GM21381 (cell line): ENCODE results near the gene CCDC43.
"Not testable (repeated sequence)": the region's sequence is repeated elsewhere in the genome, so short reads cannot be mapped to it uniquely, and the experiment has no call there.

Experiments
- ATAC-seq: cut with Tn5 transposase; IDR thresholded peaks from one replicate; pipeline ENCODE4 v1.9.1; 2021; ENCODE audit warnings: mild to moderate bottlenecking, moderate library complexity; ENCODE audit not compliant: unreplicated experiment

The CCDC43 gene, protein sequence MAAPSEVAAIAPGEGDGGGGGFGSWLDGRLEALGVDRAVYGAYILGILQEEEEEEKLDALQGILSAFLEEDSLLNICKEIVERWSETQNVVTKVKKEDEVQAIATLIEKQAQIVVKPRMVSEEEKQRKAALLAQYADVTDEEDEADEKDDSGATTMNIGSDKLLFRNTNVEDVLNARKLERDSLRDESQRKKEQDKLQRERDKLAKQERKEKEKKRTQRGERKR

DNA sequence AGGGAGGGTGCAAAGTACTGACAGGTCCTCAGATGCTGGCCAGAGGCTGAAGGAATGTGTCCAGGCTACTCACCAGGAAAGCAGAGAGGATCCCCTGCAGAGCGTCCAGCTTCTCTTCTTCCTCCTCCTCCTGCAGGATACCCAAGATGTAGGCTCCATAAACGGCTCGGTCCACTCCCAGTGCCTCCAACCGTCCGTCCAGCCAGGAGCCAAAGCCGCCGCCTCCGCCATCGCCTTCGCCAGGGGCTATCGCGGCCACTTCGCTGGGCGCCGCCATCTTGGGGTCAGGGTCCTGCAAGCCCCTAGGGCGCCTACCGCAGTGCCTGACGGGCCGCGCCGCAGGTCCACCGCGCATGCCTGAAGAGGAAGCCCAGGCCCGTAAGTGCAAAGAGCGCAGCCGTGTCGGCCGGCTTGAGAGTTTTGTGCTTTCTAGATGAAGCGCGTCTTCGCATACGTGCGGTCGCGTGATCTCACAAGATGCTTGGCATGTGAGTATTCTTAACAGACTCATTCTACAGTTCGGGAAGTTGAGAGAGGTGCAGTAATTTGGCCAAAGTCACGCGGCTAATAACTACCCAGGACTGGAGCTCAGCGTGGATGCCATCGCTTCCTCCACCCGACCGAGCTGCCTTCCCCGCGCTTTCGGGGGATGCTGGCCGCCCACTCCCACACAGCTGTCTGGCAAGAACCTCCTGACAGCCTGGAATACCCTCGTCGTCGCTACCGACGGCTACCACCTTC lies at the start of gene CCDC43:
CCDC43 (minus strand) TSS at position 300 of the 741 bp plus-strand sequence; CDS start at position 277, 23 bp downstream.
- ATAC-seq, result peak; percentile 92

DNA sequence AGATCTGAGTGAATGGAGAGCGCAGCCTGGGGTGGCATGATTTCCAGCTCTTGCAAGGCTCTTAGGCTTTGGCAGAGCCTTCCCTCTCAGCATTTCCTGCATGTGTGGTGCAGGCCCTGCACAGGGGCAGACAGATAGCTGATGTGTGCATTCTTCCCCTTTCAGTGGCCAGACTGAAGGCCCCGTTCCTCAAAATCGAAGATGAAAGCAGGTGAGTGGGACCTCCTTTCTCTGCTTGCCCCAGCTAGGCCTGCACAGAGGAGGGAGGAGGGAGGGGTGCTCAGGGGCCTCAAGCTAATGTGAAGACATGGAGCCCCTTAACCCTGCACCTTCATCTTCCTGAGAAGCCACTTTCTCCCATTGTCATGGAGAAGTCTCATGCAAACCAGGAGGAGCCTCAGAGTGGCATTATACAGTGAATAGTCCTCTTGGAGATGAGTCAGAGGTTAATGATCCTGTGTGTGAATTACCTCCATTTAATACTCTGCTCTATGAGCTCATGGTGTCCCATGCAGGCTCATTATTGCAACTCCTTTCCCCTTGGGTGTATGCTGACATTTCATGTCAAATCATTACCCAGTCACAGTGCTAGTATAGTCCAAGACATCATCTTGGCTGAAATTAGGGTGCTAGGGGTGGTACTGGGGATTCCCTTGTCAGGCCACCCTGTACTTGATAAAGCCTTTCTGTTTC lies 48.8 kb upstream of the CCDC43 start:
- no peak for ATAC-seq

DNA sequence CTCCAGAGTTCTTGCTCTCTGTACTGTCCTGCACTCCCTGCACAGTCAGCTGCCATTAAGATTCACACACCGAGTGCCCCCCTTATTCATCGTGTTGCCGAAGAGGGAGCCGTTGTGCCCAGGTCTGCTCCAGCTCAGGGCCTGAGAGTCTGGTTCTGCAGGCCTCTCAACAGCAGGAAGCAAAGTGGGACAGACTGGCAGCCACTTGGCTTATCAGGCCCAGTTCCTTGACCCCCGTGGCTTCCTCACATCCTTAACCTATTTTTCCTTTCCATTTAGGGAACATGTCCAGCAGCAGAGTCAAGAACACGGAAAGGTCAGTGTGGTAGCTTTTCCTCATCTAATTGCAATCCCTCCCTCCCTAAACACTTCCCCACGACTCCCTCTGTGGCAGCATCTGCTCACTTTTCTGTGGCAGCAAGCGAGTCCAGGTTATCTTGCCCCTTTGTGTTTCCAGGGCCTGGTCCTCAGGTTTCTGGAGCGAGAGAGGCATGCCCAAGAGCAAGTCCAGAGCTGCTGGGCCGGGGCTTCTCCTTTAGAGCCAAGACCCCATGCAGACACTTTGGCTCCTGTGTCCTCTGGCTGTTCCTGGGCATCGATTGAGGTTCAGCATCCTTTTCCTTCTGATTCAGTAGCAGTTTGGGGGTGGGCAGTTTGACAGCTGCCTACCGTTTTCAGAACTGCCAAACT lies 47.1 kb upstream of the CCDC43 start:
- no peak for ATAC-seq

DNA sequence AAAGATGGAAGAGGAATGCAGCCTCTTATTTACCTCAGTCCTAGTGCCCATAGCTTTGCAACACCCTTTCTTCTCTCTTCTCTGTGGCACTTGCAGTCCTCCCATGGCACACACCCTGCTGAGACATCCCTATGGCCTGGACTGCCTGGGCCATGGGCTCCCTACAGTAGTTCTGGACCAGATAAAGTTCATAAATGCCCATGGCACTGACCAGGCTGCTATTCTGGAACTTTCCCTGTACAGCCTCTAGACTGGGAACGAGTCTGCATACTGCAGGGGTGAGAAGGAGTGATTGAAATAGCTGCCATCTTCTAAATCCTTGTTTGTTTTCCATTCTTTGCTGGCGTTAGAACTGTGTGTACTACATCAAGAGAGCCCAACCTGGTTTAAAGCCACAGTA lies 44.7 kb upstream of the CCDC43 start:
- no peak for ATAC-seq

DNA sequence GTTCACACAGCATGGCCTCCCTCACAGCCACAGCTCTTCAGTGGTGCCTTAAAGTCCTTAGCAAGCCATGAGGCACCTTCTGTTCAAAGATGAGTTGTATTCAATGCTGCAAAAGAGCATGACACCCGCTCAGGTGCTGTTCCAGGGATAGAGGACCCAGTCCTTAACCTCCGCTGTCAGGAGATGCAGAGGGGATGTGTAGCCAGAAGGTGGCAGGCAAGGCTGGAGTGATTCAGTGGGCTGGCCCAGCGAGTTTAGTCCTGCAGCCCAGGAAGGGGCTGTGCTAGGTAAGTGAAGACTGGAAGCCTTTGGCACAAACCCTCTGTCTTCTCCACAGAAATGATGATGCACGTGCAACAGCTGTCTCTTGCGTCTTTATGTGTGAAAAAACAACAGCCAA lies 44.2 kb upstream of the CCDC43 start:
- no peak for ATAC-seq

DNA sequence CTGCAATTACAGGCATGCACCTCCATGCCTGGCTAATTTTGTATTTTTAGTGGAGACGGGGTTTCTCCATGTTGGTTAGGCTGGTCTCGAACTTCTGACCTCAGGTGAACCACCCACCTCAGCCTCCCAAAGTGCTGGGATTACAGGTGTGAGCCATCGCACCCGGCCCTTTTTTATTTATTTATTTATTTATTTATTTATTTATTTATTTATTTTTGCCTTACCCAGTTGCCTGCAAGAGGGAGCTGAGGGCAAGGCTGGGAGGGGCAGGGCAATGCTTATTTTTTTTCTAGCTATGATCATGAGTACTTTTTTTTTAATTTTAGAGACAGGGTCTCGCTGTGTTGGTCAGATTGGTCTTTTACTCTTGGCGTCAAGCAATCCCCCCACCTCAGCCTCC lies 36.5 kb upstream of the CCDC43 start:
- not testable (repeated sequence) for ATAC-seq

DNA sequence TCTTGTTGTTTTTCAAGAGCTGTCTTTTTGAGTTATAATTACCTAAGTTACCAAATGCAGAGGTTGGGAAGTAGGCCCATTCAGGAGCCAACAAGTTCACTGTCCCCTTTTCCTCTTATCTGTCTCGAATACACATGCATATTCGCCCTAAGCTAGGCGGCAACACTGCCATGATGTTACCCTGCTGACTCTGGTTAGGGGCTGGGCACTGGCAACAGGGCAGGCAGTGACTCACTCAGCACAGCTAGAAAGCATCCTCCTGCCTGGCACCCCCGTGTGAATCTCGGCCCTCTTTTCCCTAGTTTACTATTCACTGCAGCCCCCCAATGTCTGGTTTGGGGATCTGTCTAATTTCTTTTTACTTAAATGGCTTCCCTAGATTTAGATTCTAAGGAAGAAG lies 32.7 kb upstream of the CCDC43 start:
- no peak for ATAC-seq

DNA sequence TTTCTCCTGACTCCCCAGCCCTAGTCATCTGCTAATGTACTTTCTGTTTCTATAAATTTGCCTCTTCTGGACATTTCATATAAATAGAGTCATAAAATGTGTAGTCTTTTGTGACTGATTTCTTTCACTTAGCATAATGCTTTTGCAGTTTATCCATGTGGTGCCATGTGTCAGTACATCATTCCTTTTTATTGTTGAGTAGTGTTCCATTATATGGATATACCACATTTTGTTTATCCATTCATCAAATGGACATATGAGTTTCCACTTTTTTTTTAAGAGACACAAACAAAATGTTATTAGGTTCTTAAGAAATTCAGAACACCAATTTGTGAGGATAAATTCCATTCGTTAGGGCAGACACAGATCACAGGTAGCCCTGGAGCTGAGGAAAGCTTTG lies 29.9 kb upstream of the CCDC43 start:
- no peak for ATAC-seq

DNA sequence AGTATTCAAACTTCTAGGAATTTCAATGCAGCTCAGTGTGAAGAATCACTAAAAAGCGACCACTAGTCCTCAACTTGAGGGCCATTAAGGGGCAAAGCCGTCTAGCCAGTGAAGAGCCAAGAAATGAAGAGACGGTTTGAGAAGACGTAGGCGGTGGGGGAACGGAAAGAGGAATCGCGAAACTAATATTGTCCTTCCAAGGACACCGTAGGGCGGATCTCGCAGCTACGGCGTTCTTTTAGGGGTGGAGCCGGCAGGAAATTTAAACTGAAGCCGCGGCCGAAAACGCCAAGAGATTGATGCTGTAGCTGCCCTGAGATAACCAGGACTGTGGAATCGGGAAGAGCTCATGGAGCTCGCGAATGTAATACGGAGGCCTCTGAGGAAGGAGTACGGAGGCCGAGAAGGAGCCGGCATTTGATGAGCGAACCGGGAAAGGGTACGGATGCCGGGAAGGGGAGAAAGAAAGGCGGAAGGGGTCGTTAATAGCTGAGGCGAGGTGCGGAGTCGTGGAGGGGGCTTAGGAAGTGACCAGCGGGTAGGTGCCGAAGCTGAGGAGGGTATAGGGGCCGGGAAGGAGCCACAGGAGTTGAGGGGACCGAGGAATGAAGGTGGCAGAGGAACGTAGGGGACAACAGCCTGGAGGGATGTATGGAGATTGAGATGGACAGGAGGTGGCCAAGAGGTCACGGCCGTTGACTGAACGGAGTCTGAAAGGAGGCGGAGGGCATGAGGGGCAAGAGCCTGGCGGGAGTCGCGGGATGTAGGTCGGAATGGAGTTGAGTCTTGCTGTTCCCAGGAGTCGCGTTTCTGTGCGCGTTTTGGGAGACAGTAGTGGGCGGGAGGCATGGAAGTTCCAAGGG lies 19.1 kb upstream of the CCDC43 start, which contains the start of gene DBF4B:
DBF4B (plus strand) TSS at position 265 of the 863 bp plus-strand sequence; CDS start at position 421, 156 bp downstream.
- peak; percentile 77 for ATAC-seq

DNA sequence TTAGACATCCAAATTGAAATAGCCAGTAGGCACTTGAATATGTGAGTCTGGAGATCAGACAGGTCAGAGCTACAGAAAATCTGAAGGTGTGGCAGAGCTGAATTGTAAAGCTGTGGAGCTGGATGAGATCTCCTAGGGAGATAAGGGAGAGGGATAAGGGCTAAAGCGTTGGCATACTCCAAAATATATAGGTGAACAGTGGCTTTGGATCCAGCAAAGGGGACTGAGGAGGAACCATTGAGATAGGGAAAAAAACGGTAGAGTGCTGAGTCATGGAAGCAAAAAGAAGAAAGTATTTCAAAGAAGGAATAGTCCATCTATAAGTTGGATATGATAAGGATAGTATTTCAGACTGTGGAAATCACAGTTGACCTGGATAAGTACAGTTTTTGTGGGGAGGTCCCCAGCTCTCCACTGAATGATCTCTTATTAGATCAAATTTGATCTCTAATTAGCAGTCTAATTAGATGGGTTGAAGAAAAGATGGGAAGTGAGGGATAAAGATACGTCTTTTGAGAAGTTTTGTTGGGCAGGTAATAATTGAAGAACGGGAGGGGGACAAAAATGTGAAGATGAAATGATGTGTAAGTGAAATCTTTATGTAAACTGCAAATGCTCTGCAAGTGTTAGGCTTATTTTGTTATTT lies 18.3 kb upstream of the CCDC43 start:
- ATAC-seq, result no peak

DNA sequence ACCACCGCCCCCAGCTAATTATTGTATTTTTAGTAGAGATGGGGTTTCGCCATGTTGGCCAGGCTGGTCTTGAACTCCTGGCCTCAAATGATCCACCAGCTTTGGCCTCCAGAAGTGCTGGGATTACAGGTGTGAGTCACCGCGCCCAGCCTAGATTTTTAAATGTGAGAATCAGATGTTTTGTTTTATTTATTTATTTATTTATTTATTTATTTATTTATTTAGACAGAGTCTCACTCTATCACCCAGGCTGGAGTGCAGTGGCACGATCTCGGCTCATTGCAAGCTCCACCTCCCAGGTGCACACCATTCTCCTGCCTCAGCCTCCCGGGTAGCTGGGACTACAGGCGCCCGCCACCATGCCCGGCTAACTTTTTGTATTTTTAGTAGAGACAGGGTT lies 10.7 kb upstream of the CCDC43 start:
- ATAC-seq, result not testable (repeated sequence)

DNA sequence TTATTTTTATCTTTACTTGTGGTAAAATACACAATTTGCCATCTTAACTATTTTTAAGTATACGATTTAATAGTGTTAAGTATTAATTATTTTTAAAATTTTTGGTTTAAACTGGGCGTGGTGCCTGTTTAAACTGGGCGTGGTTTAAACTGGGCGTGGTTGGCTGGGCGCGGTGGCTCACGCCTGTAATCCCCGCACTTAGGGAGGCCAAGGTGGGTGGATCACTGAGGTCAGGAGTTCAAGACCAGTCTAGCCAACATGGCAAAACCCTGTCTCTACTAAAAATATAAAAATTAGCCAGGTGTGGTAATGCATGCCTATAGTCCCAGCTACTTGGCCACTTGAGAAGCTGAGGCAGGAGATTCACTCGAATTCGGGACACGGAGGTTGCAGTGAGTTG lies 4.0 kb upstream of the CCDC43 start:
- ATAC-seq, result no peak

DNA sequence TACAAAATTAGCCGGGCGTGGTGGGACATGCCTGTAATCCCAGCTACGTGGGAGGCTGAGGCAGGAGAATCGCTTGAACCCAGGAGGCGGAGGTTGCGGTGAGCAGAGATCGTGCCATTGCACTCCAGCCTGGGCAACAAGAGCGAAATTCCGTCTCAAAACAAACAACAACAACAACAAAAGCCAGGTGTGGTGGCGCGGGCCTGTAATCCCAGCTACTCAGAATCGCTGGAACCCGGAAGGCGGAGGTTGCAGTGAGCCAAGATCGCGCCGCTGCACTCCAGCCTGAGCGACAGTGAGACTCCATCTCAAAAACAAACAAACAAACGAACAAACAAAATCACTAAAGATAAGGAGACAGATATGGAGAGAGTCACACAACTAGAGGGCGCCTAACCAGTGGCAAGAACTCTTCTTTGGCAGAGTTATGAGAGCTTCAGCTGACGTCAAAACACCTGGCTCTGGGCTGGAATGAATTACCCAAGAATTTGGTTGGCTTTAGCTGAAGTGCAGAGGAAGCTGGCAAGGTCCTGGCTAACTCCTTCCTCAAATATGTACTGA lies 1.2 kb upstream of the CCDC43 start:
- ATAC-seq, result not testable (repeated sequence)

DNA sequence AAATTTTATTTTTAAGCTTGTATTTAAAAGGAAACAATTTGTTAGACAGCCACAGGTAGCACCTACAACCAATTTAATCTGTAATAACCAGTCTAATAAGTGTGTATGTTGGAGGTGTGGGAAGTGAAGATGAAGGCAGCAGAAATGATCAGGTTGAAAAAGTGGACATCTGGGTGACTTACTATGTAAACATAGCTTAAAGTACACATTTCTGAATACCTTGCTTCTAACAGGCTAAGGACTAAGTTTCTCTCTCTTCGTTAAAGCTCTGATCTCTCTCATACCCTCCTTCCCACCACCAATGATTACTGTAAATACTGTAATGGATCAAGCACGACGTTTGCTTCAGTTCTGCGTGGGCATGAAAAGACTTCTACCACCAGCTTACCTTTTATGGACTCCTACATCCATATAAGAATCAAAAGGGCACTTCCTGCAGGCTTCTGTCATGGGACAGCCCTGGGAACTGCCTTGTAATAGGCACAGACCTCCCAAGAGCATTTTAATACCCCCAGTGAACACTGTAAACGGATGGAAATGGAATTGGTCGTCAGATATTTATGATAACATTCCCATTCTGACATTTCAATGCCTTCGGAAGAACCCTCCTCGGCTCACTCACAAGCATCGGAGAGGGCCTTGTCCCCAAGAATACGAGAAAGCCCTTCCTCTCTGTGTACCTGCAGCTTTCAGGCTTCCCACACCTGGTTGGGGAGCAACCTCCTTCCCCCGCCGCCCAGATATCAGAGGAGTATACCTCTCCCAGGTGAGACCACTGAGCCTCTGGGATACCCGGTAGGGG lies 700 bp downstream of the CCDC43 start:
- ATAC-seq, result no peak

DNA sequence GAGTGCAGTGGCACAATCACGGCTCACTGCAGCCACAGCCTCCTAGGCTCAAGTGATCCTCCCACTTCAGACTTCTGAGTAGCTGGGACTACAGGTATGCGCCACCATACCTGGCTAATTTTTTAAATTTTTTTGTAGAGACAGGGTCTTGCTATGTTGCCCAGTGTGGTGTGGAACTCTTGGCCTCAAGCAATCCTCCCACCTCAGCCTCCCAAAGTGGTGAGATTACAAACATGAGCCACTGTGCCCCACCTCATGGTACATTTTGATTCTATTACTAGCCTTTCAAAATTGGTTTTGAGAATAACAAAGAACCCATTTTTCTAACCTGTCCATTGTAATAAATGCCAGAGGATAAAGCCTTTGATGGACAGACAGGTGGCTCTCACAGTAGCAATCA lies 1.4 kb downstream of the CCDC43 start:
- ATAC-seq, result no peak

DNA sequence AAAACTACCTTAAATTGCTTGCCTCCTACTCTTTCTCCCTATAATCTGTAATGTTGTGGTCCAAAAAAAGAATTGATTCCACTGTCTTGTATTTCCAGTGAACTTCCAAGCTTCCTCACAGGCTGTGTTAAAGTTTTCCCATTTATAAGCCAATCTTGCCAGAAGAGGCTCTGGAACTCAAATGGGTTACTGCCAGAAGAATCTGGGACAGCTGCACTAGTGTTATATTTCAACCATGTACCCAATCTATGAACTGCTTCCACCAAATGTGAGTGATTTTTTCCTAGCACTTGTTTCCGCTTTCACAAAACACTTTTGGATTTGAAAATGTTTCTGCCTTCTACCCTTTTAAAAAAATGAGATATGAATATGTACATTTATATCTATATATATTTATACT lies 1.8 kb downstream of the CCDC43 start:
- ATAC-seq, result no peak

DNA sequence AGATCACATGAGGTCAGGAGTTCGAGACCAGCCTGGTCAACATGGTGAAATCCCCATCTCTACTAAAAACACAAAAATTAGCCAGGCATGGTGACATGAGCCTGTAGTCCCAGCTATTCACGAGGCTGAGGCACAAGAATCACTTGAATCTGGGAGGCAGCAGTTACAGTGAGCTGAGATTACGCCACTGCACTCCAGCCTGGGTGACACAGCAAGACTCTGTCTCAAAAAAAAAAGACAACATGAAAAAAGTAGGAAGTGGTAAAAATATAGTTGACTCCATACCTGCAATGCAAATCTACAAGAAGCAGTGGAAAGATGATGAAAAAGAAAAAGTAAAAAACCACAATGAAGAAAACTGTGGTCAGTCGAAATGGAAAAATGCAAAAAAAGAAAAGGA lies 6.3 kb downstream of the CCDC43 start:
- not testable (repeated sequence) for ATAC-seq

DNA sequence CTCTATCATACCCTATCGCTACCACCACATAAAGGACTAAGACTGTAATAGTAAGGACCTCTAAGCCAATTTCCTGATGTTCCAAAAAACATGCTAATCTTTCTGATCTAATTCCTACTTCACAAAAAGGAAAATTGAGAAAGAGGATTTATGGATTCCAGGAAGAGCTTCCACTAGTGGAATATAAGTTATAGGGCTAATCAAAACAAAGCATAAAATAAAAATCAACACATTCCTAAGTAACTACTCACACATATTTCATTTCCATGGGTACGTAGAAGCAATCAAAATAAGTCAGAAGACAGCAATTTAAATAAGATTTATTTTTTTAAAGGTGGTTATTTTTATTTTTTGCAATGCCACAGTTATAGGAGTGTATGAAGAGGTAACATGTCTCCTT lies 12.4 kb downstream of the CCDC43 start:
- no peak for ATAC-seq

DNA sequence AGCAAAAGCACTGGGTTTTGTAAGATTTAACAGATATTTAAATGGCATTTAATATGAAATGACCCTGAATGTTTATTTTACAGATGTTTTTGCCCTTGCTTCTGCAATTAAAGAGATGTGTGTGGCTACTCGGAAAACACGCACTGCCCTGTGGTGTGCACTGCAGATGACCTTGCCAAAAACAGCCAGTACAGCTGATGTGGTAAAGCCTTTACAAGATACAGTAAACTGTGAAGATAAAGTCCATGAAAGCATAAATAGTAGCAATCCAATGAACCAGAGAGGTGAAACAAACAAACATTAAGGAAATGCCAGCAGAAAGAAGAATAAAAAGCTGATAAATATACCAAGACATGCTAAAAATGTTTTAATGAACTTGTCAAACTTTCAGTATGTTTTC lies 15.7 kb downstream of the CCDC43 start:
- ATAC-seq, result no peak
